SK-N-SH treated with all-trans-retinoic acid at 6 μM for 48 hours (cell line): ENCODE results near the gene GPRC5B.

ENCODE experiments used
- ATAC-seq: fragments of 200-7000 bp; cut with Tn5 transposase; 3 replicates; pipeline ENCODE4 v1.9.1; 2020; ENCODE audit warnings: mild to moderate bottlenecking, moderate library complexity
- ARNTL ChIP-seq: fragments of 450-650 bp; formaldehyde crosslinking; IDR thresholded peaks from 2 replicates; pipeline ENCODE4 v1.5.0; 2020; ENCODE audit warnings: low read depth, mild to moderate bottlenecking, moderate library complexity, borderline replicate concordance
- BACH2 ChIP-seq: fragments of 250-450 bp; sonication (Bioruptor Pico); IDR thresholded peaks from 2 replicates; pipeline ENCODE4 v1.9.0; 2021; ENCODE audit warnings: mild to moderate bottlenecking, borderline replicate concordance
- CREB5 ChIP-seq: fragments of 250-450 bp; sonication (Bioruptor Pico); IDR thresholded peaks from 2 replicates; pipeline ENCODE4 v1.5.1; 2020; ENCODE audit warnings: low read depth, mild to moderate bottlenecking, moderate library complexity
- CSDC2 ChIP-seq: fragments of 250-450 bp; sonication (Bioruptor Pico); IDR thresholded peaks from 2 replicates; pipeline ENCODE4 v1.5.0; 2020; ENCODE audit warnings: mild to moderate bottlenecking, moderate library complexity
- CSRNP3 ChIP-seq: fragments of 250-450 bp; sonication (Bioruptor Pico); IDR thresholded peaks from 2 replicates; pipeline ENCODE4 v1.5.1; 2021; ENCODE audit warnings: mild to moderate bottlenecking, moderate library complexity
- ESRRG ChIP-seq: fragments of 250-450 bp; sonication (Bioruptor Pico); IDR thresholded peaks from 2 replicates; pipeline ENCODE4 v1.6.1; 2021; ENCODE audit warnings: mild to moderate bottlenecking
- GLIS3 ChIP-seq: fragments of 250-450 bp; sonication (Bioruptor Pico); IDR thresholded peaks from 2 replicates; pipeline ENCODE4 v1.5.0; 2020; ENCODE audit warnings: mild to moderate bottlenecking, moderate library complexity
- ISL1 ChIP-seq: fragments of 250-450 bp; sonication (Bioruptor Pico); IDR thresholded peaks from 2 replicates; pipeline ENCODE4 v2.1.2; 2022; ENCODE audit warnings: mild to moderate bottlenecking, moderate library complexity
- OSR1 ChIP-seq: fragments of 250-450 bp; sonication (Bioruptor Pico); IDR thresholded peaks from 2 replicates; pipeline ENCODE4 v1.8.0; 2022; ENCODE audit warnings: moderate library complexity, mild to moderate bottlenecking, inconsistent platforms
- PATZ1 ChIP-seq: fragments of 250-450 bp; sonication (Bioruptor Pico); IDR thresholded peaks from 2 replicates; pipeline ENCODE4 v1.8.0; 2020; ENCODE audit warnings: mild to moderate bottlenecking, moderate library complexity, borderline replicate concordance
- PPARA ChIP-seq: fragments of 250-450 bp; sonication (Bioruptor Pico); IDR thresholded peaks from 2 replicates; pipeline ENCODE4 v1.5.0; 2020; ENCODE audit warnings: mild to moderate bottlenecking, borderline replicate concordance
- RARB ChIP-seq: fragments of 250-450 bp; sonication (Bioruptor Pico); IDR thresholded peaks from 2 replicates; pipeline ENCODE4 v1.8.0; 2021; ENCODE audit warnings: mild to moderate bottlenecking, moderate library complexity
- SNAI2 ChIP-seq: fragments of 250-450 bp; sonication (Bioruptor Pico); IDR thresholded peaks from 2 replicates; pipeline ENCODE4 v1.5.0; 2020; ENCODE audit warnings: mild to moderate bottlenecking, moderate library complexity
- TCF4 ChIP-seq: fragments of 250-450 bp; sonication (Bioruptor Pico); IDR thresholded peaks from 2 replicates; pipeline ENCODE4 v1.8.0; 2021; ENCODE audit warnings: mild to moderate bottlenecking, moderate library complexity, borderline replicate concordance
- TOX ChIP-seq: fragments of 250-450 bp; sonication (Bioruptor Pico); IDR thresholded peaks from 2 replicates; pipeline ENCODE4 v1.8.0; 2021; ENCODE audit warnings: mild to moderate bottlenecking, moderate library complexity, borderline replicate concordance
- ZC3H10 ChIP-seq: fragments of 250-450 bp; sonication (Bioruptor Pico); IDR thresholded peaks from 2 replicates; pipeline ENCODE4 v1.5.1; 2021; ENCODE audit warnings: mild to moderate bottlenecking, moderate library complexity
- ZFP3 ChIP-seq: fragments of 250-450 bp; sonication (Bioruptor Pico); IDR thresholded peaks from 2 replicates; pipeline ENCODE4 v1.5.0; 2020; ENCODE audit warnings: mild to moderate bottlenecking, moderate library complexity
- ZFP30 ChIP-seq: fragments of 450-650 bp; formaldehyde crosslinking; IDR thresholded peaks from 2 replicates; pipeline ENCODE4 v1.5.0; 2022; ENCODE audit warnings: mild to moderate bottlenecking, moderate library complexity
- ZNF565 ChIP-seq: fragments of 450-650 bp; formaldehyde crosslinking; conservative IDR thresholded peaks from 2 replicates; pipeline ENCODE4 v1.5.0; 2020; ENCODE audit warnings: low read depth, mild to moderate bottlenecking, moderate library complexity
- ZNF70 ChIP-seq: fragments of 450-650 bp; formaldehyde crosslinking; IDR thresholded peaks from 2 replicates; pipeline ENCODE4 v1.5.0; 2020; ENCODE audit warnings: mild to moderate bottlenecking, moderate library complexity
- ZNF8 ChIP-seq: fragments of 450-650 bp; formaldehyde crosslinking; IDR thresholded peaks from 2 replicates; pipeline ENCODE4 v1.5.0; 2020; ENCODE audit warnings: mild to moderate bottlenecking, moderate library complexity
- TF ChIP-seq, protein P1 (sequence below): fragments of 250-450 bp; sonication (Bioruptor Pico); IDR thresholded peaks from 2 replicates; pipeline ENCODE4 v1.5.0; 2020; ENCODE audit warnings: mild to moderate bottlenecking, moderate library complexity

Gene GPRC5B

DNA sequence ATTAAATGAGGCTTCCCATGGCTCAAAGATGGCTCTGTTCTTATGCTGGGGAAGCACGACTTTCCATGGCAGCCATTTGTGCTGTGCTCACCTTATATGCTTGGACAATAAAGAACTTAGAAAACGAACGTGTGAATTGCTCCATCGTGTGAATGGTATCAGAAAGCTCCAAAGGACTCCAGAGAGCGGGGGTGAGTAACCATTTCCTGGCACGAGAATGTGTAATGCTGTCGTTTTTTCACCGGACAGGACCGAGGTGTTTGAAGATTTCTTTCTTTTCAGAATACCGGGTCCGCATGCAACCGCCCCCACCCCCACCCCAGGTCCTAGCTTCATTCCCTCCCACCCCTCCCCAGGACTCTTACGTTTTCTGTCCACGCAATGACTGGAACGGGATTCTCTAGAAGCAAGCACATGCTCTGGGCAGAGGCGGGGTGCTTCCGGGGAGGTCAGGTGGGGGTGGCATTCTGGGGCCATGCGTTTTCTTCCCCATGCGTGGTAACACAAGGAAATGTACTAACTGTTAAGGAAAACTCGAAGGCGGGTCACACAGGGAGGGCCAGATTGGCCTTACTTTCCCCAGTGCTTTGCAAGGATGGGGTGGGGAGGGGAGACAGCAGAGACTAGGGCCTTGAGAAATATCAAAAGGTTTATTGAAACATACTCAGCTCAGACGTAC, 26.2 kb downstream of the GPRC5B start:
- TF ChIP-seq GLIS3 (CRISPR knock-in tag) (no peak), ZC3H10 (CRISPR knock-in tag) (no peak), OSR1 (CRISPR knock-in tag) (no peak), ZFP3 (no peak), ESRRG (CRISPR knock-in tag) (no peak), ZNF565 (CRISPR knock-in tag) (no peak), ZNF8 (CRISPR knock-in tag) (no peak), SNAI2 (no peak), CSRNP3 (CRISPR knock-in tag) (no peak), CREB5 (CRISPR knock-in tag) (no peak), BACH2 (CRISPR knock-in tag) (no peak)
- ATAC-seq: no peak

GRCh38 chr16:19857593-19858339, 26.9 kb downstream of the GPRC5B start:
- TF ChIP-seq ZNF70 (CRISPR knock-in tag) (no peak), ARNTL (CRISPR knock-in tag) (no peak), ZFP3 (no peak), CSDC2 (no peak), RARB (CRISPR knock-in tag) (no peak), ZC3H10 (CRISPR knock-in tag) (no peak), PPARA (CRISPR knock-in tag) (no peak), OSR1 (CRISPR knock-in tag) (no peak), CREB5 (CRISPR knock-in tag) (no peak), ZFP30 (CRISPR knock-in tag) (no peak), SNAI2 (no peak), PATZ1 (CRISPR knock-in tag) (no peak)
- TF ChIP-seq, all 23 proteins: peak for 0
- no peak for ATAC-seq

- ATAC-seq: no peak
- TF ChIP-seq ZFP3 (no peak), RARB (CRISPR knock-in tag) (no peak), TOX (no peak), TCF4 (CRISPR knock-in tag) (no peak), CSDC2 (no peak), ZNF565 (CRISPR knock-in tag) (no peak), ZNF70 (CRISPR knock-in tag) (no peak), PATZ1 (CRISPR knock-in tag) (no peak), OSR1 (CRISPR knock-in tag) (no peak), ARNTL (CRISPR knock-in tag) (no peak), CSRNP3 (CRISPR knock-in tag) (no peak), ISL1 (no peak), PPARA (CRISPR knock-in tag) (no peak), SNAI2 (no peak), ZFP30 (CRISPR knock-in tag) (no peak), ESRRG (CRISPR knock-in tag) (no peak)
- TF ChIP-seq, protein P1, sequence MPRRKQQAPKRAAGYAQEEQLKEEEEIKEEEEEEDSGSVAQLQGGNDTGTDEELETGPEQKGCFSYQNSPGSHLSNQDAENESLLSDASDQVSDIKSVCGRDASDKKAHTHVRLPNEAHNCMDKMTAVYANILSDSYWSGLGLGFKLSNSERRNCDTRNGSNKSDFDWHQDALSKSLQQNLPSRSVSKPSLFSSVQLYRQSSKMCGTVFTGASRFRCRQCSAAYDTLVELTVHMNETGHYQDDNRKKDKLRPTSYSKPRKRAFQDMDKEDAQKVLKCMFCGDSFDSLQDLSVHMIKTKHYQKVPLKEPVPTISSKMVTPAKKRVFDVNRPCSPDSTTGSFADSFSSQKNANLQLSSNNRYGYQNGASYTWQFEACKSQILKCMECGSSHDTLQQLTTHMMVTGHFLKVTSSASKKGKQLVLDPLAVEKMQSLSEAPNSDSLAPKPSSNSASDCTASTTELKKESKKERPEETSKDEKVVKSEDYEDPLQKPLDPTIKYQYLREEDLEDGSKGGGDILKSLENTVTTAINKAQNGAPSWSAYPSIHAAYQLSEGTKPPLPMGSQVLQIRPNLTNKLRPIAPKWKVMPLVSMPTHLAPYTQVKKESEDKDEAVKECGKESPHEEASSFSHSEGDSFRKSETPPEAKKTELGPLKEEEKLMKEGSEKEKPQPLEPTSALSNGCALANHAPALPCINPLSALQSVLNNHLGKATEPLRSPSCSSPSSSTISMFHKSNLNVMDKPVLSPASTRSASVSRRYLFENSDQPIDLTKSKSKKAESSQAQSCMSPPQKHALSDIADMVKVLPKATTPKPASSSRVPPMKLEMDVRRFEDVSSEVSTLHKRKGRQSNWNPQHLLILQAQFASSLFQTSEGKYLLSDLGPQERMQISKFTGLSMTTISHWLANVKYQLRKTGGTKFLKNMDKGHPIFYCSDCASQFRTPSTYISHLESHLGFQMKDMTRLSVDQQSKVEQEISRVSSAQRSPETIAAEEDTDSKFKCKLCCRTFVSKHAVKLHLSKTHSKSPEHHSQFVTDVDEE (CRISPR knock-in tag): no peak
Observed at GRCh38 chr16:19856120-19856519, 28.5 kb downstream of the GPRC5B start.
